ENCODE data around the gene PCBP2. TPM values are rescaled to one million over a fixed set of nuclear protein-coding genes. Genes with fewer than 3 reads are reported as not detected.

The PCBP2 gene
- total and polyA plus RNA-seq, 10 donors: 449 to 779 (median 631) TPM

DNA sequence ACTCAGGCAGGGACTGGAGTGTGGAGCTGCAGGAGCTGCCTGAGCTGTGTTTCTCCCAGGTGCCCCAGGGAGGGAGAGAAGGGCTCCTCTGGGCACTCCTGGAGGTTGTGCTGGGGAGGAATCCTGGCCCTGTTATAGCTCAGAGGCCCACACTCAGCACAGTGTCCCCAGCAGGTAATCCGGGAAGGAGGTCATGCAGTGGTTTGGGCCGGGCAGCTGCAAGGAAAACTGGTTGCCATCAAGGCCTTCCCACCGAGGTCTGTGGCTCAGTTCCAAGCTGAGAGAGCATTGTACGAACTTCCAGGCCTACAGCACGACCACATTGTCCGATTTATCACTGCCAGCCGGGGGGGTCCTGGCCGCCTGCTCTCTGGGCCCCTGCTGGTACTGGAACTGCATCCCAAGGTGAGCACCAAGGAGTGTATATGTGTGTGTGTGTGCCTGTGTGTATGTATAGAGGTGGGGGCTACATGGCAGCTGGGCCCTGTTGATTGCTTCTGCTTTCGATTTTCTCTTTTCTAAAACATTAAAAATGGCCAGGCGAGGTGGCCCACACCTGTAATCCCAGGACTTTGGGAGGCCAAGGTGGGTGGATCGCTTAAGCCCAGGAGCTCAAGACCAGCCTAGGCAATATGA is 26.3 kb upstream of the PCBP2 start:
- peak overlapping the region in 5 of 8 donors; percentile 8 to 46 (median 20) for H3K4me3 ChIP-seq
- DNase-seq: peak; percentile 71
- no peaks in the 10 kb centered on the region for H3K27me3 ChIP-seq (replicated peaks in 1 of 7)
- TF ChIP-seq POLR2A (IDR thresholded peaks at IDR 0.05) (no peak), POLR2AphosphoS5 (IDR thresholded peaks at IDR 0.05) (peak in 1 of 3 donors; percentile 14)
- TF ChIP-seq, protein P1, sequence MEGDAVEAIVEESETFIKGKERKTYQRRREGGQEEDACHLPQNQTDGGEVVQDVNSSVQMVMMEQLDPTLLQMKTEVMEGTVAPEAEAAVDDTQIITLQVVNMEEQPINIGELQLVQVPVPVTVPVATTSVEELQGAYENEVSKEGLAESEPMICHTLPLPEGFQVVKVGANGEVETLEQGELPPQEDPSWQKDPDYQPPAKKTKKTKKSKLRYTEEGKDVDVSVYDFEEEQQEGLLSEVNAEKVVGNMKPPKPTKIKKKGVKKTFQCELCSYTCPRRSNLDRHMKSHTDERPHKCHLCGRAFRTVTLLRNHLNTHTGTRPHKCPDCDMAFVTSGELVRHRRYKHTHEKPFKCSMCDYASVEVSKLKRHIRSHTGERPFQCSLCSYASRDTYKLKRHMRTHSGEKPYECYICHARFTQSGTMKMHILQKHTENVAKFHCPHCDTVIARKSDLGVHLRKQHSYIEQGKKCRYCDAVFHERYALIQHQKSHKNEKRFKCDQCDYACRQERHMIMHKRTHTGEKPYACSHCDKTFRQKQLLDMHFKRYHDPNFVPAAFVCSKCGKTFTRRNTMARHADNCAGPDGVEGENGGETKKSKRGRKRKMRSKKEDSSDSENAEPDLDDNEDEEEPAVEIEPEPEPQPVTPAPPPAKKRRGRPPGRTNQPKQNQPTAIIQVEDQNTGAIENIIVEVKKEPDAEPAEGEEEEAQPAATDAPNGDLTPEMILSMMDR (IDR thresholded peaks at IDR 0.05 in 8 of 11, conservative IDR thresholded peaks at IDR 0.05 in 3 of 11): no peak
- H3K9me3 ChIP-seq: no peaks in the 10 kb centered on the region
- no peaks in the 10 kb centered on the region for H3K36me3 ChIP-seq
- WGBS, 5 donors: 59 to 86% (median 75%) methylated on average over 11 of the region's 11 CpGs
- peaks cover 0 to 34% (median 12%) of the 10 kb centered on the region in 6 donors for H3K4me1 ChIP-seq
- H3K27ac ChIP-seq: peak overlapping the region in 5 of 8 donors; percentile 45 to 71 (median 51)
- intact Hi-C loops (cut with DNase I; ENCODE audit: low total_unique reads): no loop called here

DNA sequence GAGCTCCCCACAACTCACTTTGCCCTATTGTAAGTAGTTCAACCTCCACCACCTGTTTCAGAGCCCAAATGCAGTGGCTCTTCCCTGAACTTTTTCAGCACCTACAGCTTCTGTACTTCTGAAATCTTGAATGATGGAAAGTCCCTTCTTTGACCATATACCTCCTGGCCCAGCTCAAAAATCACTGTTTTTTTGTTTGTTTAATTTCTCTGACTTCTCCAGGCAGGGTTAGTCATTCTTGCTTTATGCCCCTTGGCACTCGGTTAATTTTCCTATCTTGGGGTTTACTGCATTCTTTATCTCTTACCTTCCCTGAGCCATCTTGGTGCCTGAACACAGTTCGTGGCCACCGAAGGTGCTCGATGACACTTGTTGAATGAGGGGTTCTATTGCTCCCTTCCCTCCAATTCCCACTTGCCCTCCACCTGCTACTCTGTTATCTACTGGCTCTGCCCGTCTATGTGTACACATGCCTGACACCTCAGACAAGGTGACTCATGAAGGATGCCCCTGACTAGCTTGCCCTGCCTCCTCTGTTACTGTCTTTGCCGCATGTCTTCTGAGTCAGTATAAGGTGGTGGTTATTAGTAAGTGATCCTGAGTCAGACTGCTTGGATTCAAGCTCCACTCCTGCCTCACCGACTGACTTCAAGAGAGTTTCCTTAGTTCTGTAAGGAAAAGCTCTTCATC is 23.9 kb upstream of the PCBP2 start:
- intact Hi-C loops (cut with DNase I; ENCODE audit: low total_unique reads): no loop called here
- Histone ChIP-seq H3K27me3 (replicated peaks in 1 of 7) (no peaks in the 10 kb centered on the region), H3K27ac (peak overlapping the region in 1 of 8 donors; percentile 30), H3K4me3 (no peak overlapping the region), H3K36me3 (no peaks in the 10 kb centered on the region), H3K4me1 (peaks cover 0 to 22% (median 2%) of the 10 kb centered on the region in 6 donors), H3K9me3 (no peaks in the 10 kb centered on the region)
- WGBS, 5 donors: 87 to 94% (median 89%) methylated on average over 7 of the region's 7 CpGs
- DNase-seq: peak; percentile 1
- no peak for TF ChIP-seq POLR2A (IDR thresholded peaks at IDR 0.05)
- TF ChIP-seq POLR2AphosphoS5 (IDR thresholded peaks at IDR 0.05): no peak
- TF ChIP-seq, protein P1 (IDR thresholded peaks at IDR 0.05 in 8 of 11, conservative IDR thresholded peaks at IDR 0.05 in 3 of 11): no peak

DNA sequence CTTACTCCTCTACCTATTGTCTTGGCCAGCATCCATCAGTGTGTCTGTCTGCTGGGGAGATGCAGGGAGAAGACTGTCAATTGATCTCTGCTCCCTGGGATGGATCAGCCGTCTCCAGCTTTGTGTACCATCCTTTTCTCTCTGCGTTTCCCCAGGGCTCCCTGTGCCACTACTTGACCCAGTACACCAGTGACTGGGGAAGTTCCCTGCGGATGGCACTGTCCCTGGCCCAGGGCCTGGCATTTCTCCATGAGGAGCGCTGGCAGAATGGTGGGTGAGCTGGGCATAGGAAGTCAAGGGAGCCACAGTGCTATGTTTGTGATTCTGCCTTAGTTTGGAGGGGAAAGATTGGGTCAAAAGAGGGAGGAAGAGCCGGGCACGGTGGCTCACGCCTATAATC is 23.2 kb upstream of the PCBP2 start:
- TF ChIP-seq POLR2A (IDR thresholded peaks at IDR 0.05): no peak
- no peaks in the 10 kb centered on the region for H3K27me3 ChIP-seq (replicated peaks in 1 of 7)
- H3K9me3 ChIP-seq: no peaks in the 10 kb centered on the region
- peak overlapping the region in 2 of 8 donors; percentile 26 to 30 for H3K27ac ChIP-seq
- WGBS, 5 donors: 75 to 87% (median 83%) methylated on average over 7 of the region's 7 CpGs
- peaks cover 0 to 22% (median 2%) of the 10 kb centered on the region in 6 donors for H3K4me1 ChIP-seq
- peak; percentile 56 for DNase-seq
- intact Hi-C loops (cut with DNase I; ENCODE audit: low total_unique reads): no loop called here
- H3K36me3 ChIP-seq: no peaks in the 10 kb centered on the region
- no peak overlapping the region for H3K4me3 ChIP-seq

- TF ChIP-seq POLR2AphosphoS5 (IDR thresholded peaks at IDR 0.05) (no peak), POLR2A (IDR thresholded peaks at IDR 0.05) (no peak)
- TF ChIP-seq, protein P1 (IDR thresholded peaks at IDR 0.05 in 8 of 11, conservative IDR thresholded peaks at IDR 0.05 in 3 of 11): no peak
- no peaks in the 10 kb centered on the region for H3K9me3 ChIP-seq
- intact Hi-C loops (cut with DNase I; ENCODE audit: low total_unique reads): no loop called here
- H3K4me1 ChIP-seq: peaks cover 0 to 15% (median 0%) of the 10 kb centered on the region in 6 donors
- no peaks in the 10 kb centered on the region for H3K27me3 ChIP-seq (replicated peaks in 1 of 7)
- no peaks in the 10 kb centered on the region for H3K36me3 ChIP-seq
- H3K4me3 ChIP-seq: no peak overlapping the region
- H3K27ac ChIP-seq: no peak overlapping the region
- WGBS, 5 donors: 85 to 97% (median 91%) methylated on average over 5 of the region's 5 CpGs
- peak; percentile 39 for DNase-seq
These were observed 21.8 kb upstream of the PCBP2 start for GRCh38 chr12:53430116-53430515.

Data from spleen (tissue), 11 donors.